OCI-M1 (cell line): ENCODE data around the gene CPLX1.
"Not testable (repeated sequence)": the region's sequence is repeated elsewhere in the genome, so short reads cannot be mapped to it uniquely, and the experiment has no call there.

Experiments used
- DNase-seq: peaks from one replicate; lab custom pipeline; 2025; lab: John Stamatoyannopoulos, UW

The CPLX1 gene

DNA sequence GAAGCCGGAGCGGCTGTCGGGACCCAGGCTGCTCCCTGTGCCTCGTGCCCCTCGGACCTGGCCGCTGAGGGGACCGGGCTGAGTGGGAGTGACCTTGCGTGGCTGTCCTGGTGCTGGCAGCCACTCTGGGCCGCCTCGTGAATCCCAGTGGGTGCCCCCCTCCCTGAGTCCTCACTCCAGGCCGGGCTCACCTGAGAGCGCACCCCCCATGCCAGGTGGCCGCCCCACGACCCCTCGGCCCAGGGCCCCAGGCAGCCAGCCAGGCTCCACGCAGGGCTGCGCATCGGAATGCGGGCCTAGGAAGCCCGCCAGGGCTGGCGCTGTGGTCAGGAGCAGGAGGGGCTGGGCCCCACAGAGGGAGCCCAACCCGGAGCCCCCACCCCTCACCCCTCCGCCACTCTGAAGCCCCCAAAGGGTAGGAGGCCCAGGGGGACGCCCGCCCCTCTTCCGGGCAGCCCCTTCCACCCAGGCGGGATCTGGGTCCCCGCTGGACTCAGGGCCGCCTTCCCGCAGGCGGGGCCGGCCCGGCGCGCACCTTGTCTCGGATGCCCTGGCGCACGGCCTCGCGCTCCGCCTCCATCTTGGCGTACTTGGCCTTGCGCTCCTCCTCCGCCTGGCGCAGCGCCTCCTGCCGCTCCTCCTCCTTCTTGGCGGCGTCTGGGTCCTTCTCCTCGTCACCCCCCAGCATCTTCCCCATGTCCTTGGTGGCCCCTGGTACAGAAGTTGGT is 33.9 kb downstream of the CPLX1 start:
- DNase-seq: no peak

DNA sequence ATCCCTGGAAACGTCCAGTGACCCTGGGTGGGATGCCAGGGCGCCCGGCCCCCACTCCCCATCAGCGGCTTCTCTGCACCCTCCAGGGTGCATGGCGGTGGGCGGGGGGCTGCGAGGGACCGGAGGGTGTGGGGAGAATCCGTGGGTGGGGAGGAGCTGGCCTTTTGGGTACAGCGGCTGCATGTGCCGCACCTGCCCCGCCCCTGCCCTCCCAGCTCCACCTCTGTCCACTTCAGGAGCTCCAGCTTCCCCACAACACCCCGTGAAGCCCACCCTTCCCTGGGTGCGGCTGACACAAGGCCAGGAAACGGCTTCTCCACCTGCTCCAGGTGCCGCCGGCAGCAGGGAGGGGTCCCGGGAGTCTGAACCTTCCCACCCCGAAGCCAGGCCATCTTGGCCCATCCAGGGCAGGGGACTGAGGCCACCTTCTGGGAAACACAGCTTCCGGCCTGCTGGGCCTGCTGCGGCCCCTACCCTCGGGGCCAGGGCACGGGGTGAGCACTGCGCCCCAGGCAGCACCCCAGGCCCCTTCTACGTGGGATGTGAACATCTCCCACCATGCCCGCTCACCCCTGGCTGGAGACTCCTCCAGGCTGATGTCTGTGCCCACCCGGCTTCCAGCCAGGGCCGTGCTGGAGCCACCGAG is 34.6 kb downstream of the CPLX1 start:
- no peak for DNase-seq

DNA sequence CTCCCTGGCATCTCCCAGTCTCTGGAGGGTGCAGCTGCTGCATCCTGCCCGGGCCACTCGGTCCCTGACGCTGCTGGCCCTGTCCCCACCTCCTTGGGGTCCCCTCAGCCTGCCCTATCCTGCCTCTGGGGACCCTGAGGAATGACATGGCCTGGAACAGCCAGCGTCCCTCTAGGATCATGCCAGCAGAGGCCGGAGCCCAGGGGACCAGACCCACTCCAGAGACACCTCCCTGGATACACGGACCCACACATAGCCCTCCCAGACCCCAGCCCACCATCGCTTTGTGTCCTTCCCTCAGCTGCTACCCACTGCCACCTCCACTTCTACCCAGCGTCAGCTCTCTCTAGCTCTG is 35.5 kb downstream of the CPLX1 start:
- DNase-seq: no peak

DNA sequence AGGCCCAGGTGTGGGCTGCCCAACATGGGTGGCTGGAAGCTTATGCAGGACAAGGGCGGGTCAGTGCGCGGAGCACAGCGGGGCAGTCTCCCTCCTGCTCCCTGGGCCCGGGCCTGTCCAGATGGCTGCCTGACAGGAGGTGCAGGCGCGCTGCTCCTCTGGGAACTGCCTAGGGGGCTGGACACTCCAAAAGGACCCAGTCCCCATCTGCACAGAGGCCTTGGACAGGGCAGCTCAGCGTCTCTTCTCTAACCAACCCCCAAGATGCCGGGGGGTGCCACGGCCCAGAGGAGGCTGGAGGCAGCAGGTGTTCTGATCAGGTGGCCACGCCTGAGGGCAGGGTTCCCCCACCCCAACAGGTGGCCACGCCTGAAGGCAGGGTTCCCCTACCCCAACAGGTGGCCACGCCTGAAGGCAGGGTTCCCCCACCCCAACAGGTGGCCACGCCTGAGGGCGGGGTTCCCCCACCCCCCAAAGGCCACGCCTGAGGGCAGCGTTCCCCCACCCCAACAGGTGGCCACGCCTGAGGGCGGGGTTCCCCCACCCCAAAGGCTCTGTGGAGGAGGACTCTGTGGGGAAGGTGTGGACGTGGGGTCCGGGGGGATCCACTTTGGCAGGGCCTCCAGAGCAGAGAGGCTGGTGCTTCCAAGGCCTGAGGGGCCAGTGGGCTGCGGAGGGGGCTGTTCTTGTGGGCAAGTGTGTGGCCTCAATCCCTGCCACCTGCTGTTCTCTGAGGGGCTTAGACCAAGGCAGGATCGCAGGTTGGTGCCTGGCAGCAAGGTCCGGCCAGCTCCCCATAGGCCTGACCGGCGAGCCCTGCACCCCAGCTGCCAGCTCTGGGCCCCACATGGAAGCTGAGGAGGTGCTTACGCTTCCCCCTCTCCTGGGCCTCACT is 36.1 kb downstream of the CPLX1 start:
- DNase-seq: no peak

DNA sequence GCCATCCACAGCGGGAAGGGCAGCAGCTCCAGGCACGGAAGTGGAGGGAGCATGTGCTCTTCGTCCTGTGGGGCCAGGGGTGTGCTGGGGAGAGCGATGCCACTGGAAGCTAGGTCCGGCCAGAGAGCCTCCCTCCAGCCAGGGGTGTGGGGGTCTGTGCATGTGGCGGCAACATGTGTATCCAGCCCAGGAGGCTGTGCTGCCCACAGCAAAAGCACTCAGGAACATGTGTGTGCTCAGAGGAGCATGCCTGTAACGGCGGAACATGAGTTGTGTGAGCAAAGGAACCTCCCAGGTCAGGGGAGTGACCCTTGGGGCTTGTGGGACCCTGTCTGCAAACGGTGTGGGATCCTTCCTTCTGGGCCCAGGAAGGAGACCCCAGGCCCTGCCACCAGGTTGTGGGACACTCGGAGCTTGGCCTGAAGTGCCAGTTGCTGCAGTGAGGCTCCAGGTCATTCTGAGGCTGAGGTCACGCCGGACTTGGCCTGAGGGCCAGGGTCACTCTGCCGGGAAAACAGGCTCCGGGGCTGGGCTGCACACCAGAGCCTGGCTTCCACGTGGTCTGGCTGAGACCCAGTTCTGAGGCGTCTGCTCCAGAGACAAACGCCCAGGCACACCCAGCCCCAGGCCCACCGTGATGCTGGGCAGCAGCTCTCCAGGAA is 37.2 kb downstream of the CPLX1 start:
- no peak for DNase-seq

DNA sequence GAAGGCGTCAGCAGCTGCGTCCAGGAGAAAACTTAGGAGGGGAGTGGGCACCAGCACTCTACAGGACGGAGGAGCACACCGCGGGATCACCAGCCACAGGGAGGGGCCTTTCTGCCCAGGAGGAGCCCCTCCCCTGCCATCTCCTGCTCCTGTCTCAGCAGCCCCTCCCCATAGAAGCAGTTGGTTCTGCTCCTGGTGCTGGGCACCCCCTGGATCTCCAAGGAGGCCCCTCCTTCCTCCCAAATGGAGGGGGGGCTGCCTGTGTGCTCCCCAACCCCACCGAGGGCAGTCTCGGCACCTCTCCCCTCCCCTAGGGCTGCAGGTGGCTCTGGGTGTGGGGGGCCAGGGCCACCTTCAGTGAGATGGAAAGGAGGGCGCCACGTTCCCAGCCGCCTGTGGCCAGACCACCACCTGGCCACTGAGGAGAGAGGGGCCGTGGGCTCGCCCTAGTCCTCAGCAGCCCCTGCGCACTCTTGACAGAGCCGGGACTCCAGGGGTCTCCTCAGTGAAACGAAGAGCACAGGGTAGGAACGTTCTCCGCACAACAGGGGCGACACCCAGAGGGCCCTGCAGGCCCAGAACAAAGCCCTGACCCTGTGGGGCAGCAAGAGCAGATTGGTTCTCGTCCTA is 37.8 kb downstream of the CPLX1 start:
- no peak for DNase-seq

DNA sequence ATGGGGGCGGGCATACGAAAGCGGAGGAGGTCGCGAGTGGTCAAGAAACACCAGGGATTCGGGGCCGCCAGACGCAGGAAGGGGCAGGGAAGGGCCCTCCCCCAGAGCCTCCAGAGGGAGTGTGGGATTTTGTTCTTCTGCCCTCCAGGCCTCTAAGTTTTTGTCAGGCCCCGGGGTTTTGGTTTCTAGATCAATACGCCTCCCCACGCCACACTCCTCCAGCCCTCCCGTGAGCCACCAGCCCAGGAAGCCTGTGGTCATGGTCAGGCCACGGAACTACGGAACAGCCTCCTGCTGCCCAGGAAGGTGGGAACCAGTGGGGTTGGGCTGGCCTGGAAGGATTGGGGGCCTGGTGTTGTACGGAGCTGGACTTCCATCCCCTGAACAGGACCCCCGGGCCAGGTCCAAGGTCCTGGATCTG is 38.4 kb downstream of the CPLX1 start:
- DNase-seq: no peak

DNA sequence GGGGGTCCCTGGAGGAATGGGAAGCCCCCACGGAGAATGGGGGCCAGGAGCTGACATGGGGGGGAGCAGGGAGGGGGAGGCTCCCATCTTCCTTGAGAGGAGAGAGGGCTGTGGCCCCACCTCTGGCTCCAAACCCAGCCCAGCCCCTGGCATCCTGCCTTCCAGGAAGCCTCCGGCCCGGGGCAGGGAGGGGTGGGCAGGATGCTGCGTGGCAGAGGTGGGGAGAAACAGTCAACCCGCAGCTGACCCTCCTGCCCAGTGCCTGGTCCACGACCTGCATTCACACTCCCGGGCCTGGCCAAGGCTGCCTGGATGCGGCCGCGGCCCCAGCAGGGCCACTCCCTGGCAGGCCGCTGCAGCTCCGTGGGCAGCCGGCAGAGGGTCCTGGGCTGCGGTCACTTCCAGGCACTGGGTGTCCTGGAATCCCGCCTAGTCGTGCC is 39.0 kb downstream of the CPLX1 start:
- no peak for DNase-seq

DNA sequence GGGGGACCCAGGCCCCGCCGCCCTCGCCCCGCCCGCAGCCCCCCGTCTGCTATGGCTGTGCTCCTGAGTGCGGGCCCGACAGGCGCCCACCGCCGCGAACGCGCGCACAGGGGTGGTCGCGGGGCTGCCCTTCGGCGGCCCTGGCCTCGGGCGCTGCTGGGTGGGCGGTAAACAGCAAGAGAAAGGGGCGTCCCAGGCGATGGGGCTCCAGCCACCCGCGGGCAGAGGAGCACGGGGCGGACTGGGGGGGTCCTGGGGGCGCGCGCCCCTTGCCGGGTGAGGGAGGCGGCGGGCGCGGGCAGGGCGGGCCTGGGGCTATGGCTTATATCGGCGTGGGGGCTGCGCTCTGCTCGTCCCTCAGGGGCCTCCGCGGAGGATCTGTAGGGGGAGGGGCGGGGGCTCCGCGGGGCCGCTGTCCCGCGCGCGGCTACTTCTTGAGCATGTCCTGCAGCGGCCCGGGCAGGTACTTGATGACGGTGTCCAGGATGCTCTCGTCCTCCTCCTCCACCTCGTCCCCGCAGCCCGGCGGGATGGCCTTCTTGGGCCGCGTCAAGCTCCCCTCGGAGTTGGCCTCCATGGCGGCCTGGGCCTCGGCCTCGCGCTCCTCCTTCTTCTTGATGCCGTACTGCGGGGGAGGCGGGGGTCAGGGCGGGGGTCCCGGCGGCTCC is 39.7 kb downstream of the CPLX1 start:
- no peak for DNase-seq

DNA sequence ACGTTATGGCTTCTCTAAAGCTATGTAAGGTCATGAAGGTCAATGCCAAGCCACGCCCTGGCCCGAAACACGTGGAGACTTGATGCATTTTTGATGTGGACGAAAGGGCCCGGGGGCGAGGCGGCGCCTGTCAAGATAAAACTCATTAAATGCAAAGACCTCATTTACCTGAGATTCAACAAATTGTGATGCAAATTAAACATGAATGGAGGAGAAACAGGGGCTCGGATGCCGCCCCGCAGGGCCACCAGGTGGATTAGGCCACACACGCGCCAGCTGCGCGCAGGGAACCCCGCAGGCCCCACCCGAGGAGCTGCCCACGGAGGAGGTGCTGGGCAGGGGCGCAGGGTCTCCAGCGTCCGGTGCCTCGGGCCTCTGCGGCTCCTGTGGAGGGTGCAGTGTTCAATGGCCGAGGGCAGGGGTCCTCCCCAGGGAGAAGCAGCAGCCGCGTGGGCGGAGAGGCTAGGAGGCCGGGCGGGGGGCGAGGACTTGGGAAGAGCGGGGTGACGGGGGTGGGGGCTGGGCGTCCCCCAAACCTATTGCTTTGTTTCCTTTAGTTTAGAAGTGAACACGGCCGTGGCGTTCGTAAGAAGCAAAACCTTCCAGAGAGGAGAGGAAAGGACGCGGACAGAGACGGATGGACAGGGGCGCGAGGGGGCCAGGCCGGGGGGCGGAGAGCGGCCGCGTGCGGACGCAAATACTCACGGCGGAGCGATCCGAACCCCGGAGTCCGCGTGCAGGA is 40.4 kb downstream of the CPLX1 start:
- no peak for DNase-seq

DNA sequence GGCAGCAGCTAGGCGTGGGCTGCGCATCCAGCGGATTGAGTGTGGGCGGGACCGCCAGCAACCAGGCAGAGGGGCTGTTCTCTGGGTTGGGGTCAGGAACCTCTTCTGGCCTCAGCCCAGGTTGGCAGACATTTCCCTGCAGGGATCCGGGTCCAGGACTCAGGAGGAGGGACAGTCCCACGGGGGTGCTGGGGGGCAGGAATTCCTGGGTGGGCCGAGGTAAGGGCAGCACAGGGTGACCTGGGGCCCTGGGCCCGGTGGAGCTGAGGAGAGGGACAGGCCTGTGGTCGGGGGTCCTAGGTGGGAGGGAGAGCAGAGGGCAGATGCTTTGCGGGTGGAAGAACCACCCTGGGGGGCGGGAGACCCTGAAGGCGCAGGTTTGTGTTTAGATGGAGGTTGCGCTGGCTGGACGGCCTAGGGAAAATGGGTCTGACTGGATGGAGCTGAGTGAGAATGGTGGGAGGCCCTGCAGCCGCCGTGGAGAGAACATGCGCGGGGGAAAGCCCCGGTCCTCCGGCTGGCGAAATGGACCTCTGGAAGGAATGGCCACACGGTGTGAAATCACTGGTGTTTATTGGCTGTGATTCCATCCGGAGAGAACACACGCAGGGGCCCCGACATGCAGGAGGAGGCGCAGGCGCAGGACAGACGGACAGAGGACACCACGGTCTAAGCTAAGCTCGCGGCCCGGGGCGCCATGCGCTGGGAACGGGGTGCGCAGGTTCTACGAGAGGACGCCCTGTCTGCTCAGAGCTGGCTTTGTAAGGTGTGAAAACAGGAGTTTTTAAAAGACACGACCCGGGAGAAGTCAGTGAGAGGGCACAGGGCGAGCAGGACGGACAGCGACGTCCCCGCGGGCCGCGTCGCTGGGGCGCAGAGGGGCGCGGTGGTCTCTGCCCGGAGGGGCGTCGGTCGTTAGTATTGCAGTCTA is 41.3 kb downstream of the CPLX1 start:
- DNase-seq: no peak

DNA sequence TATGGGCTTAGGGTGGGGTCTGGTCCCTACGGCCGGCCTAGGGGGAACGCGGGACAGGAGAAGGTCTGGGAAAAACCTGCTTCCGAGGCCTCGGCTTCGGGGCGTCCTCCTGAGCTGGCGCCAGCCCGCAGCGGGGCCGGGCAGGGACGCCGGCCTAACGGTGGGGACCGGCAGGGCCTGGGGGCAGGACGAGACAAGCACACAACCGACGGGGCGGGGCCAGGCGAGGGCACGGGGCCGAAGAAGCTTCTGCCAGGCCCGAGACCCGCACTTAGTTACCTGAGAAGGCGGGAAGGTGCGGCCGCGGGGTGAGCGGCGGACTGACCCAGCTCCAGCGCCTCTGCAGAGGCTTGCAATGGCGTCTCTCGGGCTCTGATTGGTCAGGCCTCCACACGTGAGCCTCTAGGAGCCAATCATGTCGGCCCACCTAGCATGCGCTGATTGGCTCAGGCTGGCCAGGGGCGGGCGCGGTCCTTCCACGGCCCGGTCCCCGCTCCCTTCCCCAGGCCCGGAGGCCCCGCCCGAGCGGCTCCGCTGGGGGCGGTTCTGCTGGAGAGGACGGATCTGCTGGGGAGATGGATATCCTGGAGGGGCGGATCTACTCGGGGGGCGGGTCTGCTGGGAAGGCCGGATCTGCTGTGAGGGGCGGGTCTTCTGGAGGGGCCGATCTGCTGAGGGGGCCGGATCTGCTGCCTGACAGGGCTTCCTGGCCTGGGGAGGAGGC is 44.3 kb downstream of the CPLX1 start:
- peak; percentile 99 for DNase-seq

DNA sequence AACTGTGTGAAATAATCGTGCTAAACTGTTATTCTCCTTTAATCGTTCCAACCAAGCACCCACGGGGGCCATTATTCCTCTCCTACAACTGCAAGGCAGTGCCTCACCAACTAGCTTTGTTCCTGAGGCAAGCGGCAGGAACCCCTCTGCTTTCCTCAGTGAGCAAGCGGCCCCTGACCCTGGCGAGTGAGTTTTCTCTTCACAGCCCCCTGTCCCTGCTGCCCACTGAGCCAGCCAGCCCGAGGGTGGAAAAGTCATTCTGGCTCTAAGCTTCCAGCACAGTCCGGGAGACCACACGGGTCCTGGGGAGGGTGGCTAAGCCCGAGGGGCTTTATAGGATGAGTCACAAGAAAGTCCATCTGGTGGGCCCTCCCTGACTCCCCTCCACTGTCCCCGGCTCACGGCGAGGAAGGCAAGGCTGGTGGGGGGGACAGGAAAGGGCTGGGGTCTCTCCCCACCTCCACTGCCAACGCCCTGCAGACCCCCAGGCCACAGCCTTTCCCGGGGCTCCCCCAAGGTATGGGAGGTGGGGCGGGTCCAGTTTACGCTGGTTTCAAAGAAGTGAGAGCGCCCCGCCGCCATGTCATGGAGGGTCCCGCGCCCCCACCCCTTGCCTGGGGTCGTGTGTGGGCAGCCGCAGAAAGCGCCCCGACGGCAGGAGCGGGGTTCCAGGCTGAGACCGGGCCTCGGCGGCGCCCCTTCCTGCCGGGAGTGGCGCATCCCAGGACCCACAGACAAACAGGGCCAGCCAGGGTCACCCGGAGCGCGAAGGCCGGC is 45.0 kb downstream of the CPLX1 start:
- no peak for DNase-seq

DNA sequence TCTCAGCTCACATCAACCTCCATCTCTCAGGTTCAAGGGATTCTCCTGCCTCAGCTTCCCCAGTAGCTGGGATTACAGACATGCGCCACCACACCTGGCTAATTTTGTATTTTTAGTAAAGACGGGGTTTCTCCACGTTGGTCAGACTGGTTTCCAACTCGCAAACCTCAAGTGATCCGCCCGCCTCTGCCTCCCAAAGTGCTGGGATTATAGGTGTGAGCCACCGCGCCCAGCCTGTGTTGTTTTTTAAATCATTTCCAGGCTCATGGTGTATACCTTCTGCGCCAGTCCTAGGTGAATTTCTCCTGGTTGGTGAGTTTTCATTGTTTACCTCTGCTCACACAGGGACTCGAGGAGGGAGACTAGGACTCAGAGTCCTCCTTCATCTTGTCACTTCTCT is 45.7 kb downstream of the CPLX1 start:
- DNase-seq: not testable (repeated sequence)

DNA sequence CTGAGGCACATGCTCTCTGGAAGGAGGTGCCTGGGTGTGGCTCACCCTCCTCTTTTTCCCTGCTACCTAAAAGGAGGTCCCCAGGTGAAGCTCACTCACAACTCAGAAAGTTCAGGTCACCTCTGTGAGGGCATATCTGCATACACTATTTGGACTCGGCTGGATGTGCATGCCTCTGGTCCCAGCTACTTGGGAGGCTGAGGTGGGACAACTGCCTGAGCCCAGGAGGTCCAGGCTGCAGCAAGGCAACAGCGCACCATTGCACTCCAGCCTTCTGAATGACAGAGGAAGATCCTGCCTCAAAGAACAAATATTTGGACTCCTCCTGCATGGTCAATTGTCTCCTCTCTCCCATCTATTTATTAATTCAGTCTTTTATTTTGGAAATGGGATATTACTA is 46.4 kb downstream of the CPLX1 start:
- no peak for DNase-seq

DNA sequence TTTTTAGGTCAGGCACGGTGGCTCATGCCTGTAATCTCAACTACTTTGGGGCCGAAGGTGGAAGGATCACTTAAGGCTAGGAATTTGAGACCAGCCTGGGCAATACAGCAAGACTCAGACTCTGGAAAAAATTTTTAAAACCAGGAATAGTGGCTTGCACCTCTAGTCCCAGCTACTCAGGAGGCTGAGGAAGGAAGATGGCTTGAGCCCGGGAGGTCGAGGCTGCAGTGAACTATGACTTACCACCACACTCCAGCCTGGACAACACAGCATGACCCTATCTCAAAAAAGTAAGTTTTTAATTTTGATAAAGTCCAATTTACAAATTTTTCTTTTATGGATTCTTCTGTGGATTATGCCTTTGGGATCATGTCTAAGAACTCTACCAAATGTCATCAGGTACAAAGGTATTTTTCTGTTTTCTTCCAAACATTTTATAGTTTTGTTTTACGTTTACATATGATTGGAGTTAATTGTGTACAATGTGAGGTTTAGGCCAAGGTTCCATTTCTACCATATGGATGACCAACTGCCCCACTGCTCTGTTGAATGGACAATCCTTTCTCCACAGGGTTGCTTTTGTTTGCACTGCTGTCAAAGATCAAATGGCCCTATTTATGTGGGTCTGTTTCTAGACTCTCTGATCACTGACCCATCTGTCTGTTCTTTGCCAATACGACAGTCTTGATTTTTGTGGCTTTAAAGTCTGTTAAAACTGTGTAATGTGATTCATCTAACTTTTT is 48.2 kb downstream of the CPLX1 start:
- no peak for DNase-seq

DNA sequence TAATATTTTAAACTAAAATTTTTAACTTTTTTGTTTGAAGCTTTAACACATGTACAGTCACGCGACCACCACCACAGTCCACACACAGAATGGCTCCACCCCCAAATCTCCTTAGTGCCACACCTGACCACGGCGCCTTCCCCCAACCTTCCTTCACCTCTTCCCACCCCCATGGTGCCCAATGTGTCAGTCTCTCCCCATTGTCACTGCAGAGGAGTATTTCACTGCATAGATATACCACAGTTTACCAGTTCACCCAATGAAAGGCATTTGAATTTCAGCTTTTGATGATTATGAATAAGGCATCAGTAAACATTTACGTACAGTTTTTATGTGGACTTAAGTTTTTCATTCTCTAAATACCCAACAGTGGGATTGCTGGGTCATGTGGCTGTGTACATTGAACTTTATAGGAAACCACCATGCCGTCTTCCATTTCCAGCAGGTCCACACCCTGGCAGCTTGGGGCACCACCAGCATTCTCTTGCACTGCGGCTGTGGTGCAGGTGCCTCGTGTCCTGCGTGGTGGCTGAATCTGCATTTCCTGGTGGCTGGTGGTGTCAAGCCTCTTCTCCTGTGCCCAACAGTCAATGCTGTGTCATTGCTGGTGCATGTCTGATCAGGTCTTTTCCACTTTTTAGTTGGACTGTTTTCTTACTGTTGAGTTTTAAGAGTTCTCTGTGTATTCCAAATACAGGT is 49.0 kb downstream of the CPLX1 start:
- no peak for DNase-seq
